ENCODE results near the gene TRIM8.

DNA sequence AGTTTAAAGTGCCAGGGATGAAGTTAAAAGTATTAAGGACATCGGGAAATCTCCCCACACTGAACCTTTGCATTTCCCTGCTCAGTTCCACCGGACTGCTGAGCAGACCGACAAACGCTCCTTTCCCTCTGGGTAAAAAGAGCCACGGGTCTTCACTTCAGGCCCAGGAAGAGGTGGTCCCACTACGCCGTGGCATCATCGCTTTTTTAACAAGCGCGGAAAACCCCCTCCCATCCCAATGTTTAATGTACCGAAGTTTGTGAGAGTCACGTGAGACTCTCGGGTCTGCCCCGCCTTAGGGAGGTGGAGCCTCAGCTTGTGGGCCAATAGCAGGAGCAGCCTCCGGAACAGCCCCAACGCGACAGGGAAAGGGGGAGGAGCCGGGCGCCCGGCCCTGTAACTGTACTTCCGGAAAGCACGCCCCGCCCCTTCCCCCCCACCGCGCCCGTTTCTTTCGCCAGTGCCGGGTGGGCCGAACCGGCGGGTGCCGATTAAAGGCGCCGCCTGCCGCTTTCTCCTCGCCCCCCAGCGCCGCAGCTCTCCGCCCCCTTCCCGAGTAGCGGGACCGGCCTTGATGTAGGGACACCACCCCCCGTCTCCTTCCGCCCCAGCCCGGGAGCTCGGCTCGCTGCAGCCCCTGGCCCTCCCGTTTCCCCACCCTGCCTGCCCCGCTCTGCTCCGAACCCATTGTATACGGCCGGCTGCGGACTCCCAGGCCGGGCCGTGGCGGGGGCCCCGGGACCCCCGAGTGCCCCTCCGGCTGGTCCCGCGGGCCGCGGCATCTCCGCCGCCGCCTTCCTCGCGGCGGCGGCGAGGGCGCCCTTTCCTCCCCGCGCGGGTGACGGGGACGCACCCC, 2.2 kb upstream of the TRIM8 start:
- TF ChIP-seq, protein P1, sequence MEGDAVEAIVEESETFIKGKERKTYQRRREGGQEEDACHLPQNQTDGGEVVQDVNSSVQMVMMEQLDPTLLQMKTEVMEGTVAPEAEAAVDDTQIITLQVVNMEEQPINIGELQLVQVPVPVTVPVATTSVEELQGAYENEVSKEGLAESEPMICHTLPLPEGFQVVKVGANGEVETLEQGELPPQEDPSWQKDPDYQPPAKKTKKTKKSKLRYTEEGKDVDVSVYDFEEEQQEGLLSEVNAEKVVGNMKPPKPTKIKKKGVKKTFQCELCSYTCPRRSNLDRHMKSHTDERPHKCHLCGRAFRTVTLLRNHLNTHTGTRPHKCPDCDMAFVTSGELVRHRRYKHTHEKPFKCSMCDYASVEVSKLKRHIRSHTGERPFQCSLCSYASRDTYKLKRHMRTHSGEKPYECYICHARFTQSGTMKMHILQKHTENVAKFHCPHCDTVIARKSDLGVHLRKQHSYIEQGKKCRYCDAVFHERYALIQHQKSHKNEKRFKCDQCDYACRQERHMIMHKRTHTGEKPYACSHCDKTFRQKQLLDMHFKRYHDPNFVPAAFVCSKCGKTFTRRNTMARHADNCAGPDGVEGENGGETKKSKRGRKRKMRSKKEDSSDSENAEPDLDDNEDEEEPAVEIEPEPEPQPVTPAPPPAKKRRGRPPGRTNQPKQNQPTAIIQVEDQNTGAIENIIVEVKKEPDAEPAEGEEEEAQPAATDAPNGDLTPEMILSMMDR (IDR thresholded peaks at IDR 0.05): no peak
- peak in 1 of 2 donors; percentile 82 for TF ChIP-seq POLR2A (IDR thresholded peaks at IDR 0.05)

Data from lower leg skin (tissue), 3 donors.